GM12892 (cell line): Measurements from ENCODE around the gene CCNE1.

Experiments
- POLR2A ChIP-seq: IDR thresholded peaks from 2 replicates; pipeline ENCODE4 v1.6.1; 2011; ENCODE audit warnings: low read depth, low read length, control low read depth
- POLR2AphosphoS5 ChIP-seq: IDR thresholded peaks from 2 replicates; pipeline ENCODE4 v1.6.1; 2011; ENCODE audit warnings: low read depth, low read length, control low read depth

DNA sequence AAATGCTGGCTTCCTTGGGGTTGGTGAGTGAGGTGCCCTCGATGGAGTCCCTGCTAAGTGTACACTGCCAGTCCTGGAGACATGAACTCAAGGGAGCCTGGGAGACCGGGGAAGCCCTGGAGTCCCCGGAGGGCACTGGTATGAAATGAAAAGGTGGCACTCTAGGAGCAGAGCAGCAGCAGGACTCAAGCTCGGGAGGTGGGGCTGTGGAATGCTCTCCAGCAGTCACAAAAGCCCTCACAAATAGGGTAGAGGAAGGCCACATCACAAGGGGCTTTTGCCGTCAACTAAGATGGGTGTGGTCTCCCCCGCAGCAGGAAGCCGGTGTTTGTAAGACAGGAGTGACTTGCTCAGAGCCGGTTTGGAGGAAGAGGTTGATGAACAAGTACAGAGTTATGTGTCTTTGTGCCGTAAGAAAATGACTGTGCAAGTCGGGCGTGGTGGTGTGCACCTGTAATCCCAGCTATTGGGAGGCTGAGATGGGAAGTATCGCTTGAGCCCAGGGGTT lies 19.3 kb downstream of the CCNE1 start:
- TF ChIP-seq POLR2AphosphoS5 (no peak), POLR2A (no peak)
